Measurements from ENCODE around the gene CFAP45.
A peak's percentile ranks its signal among the peaks of the same experiment; 100 is the strongest.

The CFAP45 gene

GRCh38 chr1:159937054-159937750 lies 37.2 kb upstream of the CFAP45 start:
- H3K4me3 ChIP-seq (ENCODE audit: low read depth, low read length): no peak overlapping the region
- DNase-seq (ENCODE audit: low read depth): no peak

DNA sequence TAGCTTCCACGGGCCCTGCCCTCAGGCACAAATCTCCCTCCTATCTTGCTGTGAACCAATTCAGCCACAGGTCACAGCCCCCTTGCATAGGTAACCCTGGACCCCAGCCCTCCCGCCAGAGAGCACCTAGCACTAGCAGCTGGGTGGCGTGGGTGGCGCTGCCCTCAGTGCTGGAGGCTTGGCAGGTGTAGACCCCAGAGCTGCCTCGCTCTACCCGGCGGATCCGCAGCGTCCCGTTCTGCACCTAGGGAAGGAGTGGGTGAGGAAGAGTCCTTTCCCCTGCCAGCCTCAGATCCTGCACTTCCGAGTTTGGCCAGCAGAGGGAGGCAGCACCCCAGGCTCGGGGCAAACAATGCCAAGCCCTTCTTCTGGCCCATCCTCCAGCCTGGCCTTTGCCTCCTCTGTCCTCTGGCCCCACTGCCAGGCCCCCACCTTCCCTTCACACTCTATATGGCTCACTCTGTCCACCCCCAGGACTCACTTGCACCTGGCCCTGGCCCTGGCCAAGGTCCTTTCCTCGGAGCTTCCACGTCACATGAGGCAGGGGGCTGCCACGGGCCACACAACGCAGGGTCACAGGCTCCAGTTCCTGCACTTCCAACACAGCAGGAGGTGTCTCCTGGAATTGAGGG lies 36.4 kb upstream of the CFAP45 start:
- no peak overlapping the region for H3K4me3 ChIP-seq (ENCODE audit: low read depth, low read length)
- no peak for DNase-seq (ENCODE audit: low read depth)

DNA sequence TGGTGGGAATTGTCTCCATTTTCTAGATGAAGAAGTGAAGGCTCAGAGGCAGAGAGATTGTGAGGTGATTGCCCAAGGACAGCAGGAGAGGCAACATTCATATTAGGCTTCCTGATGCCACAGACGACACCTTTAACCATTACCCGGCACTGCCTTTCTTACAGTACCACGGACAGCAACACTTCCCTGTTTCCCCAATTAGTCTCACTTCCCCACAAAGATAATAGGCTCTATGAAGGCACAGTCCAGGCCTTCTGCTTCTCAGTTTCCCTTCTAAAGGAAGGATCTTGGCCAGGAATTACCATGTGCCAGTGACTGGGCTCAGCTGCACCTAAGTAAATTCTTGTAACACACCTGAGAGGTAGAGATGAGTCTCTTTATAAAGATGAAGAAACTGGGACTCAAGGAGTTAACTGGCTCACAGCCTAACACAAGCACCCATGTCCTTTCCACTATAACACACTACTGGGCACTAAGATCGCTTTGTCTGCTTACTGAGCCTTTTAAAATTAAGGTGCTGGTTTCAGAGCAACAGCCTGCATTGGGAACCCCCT lies 35.8 kb upstream of the CFAP45 start:
- DNase-seq (ENCODE audit: low read depth): no peak
- H3K4me3 ChIP-seq (ENCODE audit: low read depth, low read length): no peak overlapping the region

DNA sequence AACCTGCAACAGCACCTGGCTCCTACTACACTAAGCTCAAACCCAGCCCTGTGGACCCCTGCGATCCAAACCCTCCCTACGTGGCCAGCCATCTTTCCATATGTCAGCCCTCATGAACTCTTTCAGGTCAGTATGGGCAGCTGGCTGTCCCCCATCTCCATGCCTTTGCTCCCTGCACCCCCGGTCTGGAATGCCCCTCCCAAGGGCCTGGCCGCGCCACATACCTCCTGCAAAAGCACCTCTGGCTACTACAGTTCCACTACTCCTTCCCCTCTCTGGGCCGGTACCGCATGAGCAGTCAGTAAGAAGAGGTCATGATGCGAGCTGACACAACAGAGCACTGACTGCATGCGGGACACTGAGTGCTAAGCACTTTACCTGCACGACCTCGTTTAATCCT lies 35.3 kb upstream of the CFAP45 start:
- H3K4me3 ChIP-seq (ENCODE audit: low read depth, low read length): no peak overlapping the region
- no peak for DNase-seq (ENCODE audit: low read depth)

DNA sequence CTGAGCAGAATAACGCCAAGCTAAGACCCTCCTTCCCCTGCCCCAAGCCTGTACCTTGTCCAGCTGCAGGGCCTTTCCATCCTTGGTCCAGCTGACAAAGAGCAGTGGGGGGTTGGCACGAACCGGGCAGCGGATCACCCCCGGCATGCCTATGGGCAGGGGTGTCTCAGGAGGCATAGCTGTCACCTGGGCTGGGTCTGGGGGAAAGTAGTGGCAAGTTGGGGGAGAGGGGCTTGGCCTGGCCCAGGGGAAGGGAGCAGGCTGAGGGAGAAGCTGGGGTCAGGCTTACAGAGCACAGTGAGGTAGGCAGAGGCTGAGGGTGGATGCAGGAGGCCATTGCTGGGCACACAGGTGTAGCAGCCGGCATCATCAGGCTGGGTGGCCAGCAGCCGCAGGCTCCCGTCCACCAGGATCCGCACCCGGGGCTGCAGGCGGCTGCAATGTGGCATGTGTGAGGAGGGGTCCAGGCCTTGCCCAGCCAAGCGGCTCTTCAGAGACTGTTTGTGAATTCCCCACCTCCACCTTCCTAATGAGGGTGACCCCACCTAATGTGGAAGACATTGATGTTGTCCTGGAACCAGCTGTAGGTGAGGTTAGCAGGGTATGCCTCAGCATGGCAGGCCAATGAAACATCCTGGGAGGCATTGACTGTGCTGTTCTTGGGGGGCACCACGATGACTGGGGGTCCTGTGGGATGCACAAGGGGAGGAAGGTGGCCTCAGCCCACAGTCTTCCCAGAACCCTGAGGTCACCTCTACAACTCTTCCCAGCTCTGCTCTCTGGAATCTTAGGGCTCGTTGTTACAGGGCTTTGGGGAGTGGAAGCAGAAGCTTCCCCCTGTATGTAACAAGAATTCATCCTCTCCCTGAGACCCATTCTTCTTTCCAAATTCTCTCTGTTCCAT lies 34.4 kb upstream of the CFAP45 start:
- no peak for DNase-seq (ENCODE audit: low read depth)

GRCh38 chr1:159933347-159933746 lies 33.4 kb upstream of the CFAP45 start:
- no peak overlapping the region for H3K4me3 ChIP-seq (ENCODE audit: low read depth, low read length)
- DNase-seq (ENCODE audit: low read depth): no peak

More for the DNA sequence above, 34.4 kb upstream of the CFAP45 start:
- no peak overlapping the region for H3K4me3 ChIP-seq (ENCODE audit: low read depth, low read length)

DNA sequence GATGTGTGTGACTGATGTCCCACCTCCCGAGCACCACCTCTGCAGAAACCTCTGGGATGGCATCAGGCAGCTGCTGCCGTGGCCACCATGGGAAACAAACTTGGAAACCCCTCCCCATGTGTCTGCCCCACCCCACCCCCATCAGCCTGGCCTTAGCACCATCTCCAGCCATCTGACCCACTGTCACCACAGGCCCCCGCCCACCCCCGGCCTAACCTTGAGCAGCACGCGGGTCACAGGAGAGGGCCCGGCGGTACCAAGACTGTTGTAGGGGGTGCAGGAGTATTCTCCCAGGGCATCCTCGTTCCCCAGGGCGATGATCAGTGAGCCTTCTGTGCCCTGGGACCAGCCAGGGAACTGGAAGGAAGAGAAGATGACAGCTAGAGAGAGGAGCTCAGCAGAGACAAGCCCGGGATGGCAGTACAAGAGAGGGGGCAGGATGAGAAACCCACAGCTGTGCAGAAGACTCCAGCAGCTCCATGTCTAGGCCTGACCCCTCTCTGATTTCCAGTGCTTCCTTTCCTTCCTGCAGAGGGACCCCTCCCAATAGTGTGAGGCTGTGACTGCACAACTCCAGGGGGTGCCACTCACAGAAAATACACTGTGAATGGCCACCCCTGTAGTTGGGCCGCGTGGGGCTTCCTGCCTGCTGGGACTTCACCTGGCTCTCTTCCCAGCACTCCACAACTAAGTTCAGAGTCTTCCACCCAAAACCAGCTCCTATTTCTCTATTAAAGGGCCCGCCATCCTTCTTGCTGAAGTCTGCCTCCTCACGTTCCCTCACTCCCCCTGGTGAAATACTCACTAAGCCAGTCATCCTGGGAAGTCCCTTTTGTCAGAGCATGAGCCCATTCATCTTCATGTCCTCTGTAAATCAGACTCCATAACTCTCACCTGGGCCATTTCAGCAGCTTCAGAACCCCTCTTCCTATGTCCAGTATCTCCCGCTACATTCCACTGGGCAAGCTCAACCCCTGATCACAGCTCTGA lies 32.6 kb upstream of the CFAP45 start:
- no peak for DNase-seq (ENCODE audit: low read depth)
- no peak overlapping the region for H3K4me3 ChIP-seq (ENCODE audit: low read depth, low read length)

GRCh38 chr1:159931795-159932173 lies 31.8 kb upstream of the CFAP45 start:
- H3K4me3 ChIP-seq (ENCODE audit: low read depth, low read length): no peak overlapping the region
- no peak for DNase-seq (ENCODE audit: low read depth)

- DNase-seq (ENCODE audit: low read depth): no peak
- no peak overlapping the region for H3K4me3 ChIP-seq (ENCODE audit: low read depth, low read length)
These were observed 31.3 kb upstream of the CFAP45 start for GRCh38 chr1:159931101-159931794.

- DNase-seq (ENCODE audit: low read depth): no peak
- no peak overlapping the region for H3K4me3 ChIP-seq (ENCODE audit: low read depth, low read length)
These were observed 30.7 kb upstream of the CFAP45 start for GRCh38 chr1:159930634-159931033.

GRCh38 chr1:159930216-159930615 lies 30.3 kb upstream of the CFAP45 start:
- H3K4me3 ChIP-seq (ENCODE audit: low read depth, low read length): no peak overlapping the region
- DNase-seq (ENCODE audit: low read depth): no peak

DNA sequence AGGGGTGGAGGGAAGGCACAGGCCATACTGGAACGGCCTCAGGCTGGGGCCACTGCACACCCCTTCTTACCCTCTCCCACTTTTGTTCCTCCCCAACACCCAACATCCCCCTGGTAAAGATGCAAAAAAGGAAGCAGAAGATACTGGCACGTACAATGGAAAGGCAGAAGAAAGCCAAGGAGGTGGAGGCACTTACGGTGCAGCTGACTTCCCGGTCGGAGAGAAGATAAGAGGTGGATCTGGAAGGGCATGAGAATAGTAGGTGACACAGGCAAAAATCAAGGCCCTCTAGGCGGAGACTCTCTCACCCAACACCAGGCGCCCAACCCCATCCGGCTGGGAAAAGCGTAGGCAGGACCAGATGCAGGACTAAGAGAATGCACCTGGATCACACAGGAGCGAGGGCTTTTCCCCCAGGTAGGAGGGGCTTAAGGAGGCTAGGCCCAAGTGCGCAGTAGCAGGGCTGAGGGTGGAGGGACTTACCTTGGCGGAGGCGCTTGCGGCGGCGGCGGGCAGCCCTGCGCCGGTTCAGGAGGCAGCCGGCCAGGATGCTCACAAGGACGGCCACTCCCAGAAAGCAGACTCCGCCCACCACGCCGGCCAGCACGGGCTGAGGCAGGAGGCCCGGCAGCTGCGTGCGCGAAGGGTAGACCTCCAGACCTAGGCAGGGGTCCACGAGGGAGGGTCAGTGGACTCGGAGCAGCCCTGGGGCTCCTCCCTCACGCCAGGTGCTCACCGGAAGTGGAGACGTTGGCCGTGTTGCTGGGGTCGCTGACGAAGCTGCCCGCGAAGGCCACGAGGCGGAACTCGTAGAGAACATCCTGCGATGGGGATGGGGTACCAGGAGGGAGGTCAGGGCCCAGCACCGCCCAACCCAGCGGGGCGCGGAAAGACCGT lies 29.4 kb upstream of the CFAP45 start:
- no peak overlapping the region for H3K4me3 ChIP-seq (ENCODE audit: low read depth, low read length)
- DNase-seq (ENCODE audit: low read depth): no peak

DNA sequence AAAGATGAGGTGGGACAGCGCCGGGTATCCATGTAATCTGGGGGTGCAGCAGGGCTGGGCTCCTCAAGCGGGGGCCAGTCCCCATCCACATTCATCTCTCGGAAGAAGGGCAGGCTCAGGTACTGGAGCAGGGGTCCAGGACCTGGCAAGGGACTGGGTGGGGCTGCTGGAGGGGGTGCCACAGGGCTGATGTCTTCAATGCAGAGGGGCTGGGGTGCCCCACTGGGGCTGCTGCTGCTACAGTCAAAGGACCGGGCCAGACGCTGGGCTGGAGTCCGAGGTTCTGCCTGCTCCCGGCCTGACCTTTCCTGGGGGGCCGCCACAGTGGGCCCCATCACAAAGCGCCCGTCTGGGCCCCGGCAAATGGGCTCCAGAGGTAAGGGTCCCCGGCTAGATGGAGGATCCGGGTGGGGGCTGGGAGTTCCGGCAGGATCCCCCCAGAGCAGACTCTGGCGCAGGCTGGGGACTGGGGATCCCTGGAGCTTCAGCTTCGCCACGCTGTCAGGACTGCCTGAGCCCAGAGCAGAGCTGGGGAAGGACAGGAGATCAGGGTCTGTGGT lies 28.6 kb upstream of the CFAP45 start:
- H3K4me3 ChIP-seq (ENCODE audit: low read depth, low read length): no peak overlapping the region
- no peak for DNase-seq (ENCODE audit: low read depth)

- no peak overlapping the region for H3K4me3 ChIP-seq (ENCODE audit: low read depth, low read length)
- DNase-seq (ENCODE audit: low read depth): no peak
These were observed 28.0 kb upstream of the CFAP45 start for GRCh38 chr1:159927849-159928431.

DNA sequence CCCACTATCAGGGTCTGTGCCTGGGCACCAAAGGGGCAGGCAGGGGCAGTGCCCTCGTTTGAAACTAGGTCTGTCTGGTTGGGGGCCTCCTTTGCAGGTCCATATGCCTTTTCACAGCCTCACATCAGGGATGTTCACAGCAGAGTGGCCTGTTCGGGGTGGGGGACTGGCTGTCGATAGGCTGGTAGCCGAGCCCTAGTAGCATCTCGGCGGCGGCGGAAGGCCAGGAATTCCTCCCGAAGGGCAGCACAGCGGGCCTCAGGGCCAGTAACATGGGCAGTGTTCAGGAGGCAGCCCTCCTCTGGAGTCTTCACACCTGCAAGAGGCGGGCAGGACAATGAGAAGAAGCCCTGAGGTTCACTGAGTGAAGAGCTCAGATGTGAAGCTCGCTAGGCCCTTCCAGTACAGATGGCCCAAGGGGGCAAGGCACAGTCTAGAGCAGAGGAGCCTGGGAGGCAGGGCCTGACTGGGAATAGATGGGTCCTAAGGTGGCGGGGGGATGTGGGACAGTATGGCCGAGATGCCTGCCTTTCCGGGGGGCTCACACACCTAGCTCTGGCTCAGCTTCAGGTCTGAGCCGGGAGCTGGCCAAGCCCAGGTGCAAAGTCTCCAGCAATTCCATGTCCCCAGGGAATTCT lies 27.4 kb upstream of the CFAP45 start:
- DNase-seq (ENCODE audit: low read depth): no peak
- H3K4me3 ChIP-seq (ENCODE audit: low read depth, low read length): no peak overlapping the region

DNA sequence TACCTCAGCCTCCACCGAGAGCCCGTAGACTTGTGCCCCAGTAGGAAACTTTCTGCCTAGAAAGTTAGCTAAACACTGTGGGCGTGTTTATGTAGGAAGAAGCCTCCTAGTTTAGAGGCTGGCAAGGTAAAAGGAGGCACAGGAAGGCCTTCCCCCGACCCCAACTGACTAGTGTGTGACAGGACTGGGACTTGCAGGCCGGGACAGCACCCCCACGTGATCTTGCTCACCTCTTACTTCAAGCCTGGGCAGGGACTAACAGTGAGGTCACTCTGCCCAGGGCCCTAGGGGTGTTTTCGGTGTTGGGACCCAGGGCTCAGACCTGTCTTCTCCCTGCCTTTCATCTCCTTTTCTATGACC lies 25.7 kb upstream of the CFAP45 start:
- peak overlapping the region; percentile 98 for H3K4me3 ChIP-seq (ENCODE audit: low read depth, low read length)
- no peak for DNase-seq (ENCODE audit: low read depth)
